HG03342 (cell line): ENCODE results near the gene STX19.

Source experiments
- ATAC-seq: cut with Tn5 transposase; IDR thresholded peaks from one replicate; pipeline ENCODE4 v1.9.1; 2021; ENCODE audit warnings: mild to moderate bottlenecking, moderate library complexity; ENCODE audit not compliant: unreplicated experiment

STX19 gene

GRCh38 chr3:94036909-94037507 is 8.6 kb upstream of the STX19 start:
- ATAC-seq, result peak; percentile 85

- no peak for ATAC-seq
Observed at GRCh38 chr3:94026623-94027022, 1.8 kb downstream of the STX19 start.

- no peak for ATAC-seq
Observed at GRCh38 chr3:94024385-94024784, 4.0 kb downstream of the STX19 start.

GRCh38 chr3:94020293-94020692 is 8.1 kb downstream of the STX19 start:
- ATAC-seq, result no peak

DNA sequence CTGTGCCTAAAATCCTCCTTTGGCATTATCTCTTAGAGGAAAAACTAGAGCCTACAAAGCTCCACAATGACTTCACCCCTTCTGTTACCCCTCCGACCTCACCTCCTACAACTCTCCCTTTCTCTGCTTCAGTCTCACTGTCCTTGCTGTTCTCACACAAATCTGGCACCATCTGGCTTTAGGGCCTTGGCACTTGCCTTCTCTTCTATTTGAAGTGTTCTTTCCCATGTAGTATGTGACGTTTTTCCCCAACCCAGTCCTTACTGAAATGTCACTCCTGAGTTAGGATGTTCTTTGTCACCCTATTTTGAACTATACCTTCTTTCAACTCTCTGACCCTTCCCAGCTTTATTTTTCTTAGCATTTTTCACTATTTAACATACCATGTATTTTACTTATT is 8.7 kb downstream of the STX19 start:
- no peak for ATAC-seq

- ATAC-seq, result no peak
Observed at GRCh38 chr3:94015025-94015424, 13.4 kb downstream of the STX19 start.

DNA sequence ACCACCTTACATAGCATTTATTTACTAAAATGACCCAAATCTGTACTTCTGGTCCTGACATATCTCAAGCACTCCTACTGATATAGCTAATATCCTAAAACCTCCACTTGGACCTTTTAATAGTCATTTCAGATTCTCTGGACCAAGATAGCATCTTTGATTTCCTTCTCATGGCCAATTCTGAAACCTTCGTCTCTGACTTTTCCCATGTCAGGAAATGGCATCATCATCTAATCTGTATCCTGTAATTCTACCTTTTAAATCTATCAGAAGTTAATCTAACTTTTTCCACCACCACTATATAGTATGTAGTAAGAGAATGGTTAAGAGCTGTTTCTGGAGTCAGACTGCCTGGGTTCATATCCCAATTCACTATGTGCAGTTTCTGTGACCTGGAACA is 16.2 kb downstream of the STX19 start:
- ATAC-seq, result no peak

DNA sequence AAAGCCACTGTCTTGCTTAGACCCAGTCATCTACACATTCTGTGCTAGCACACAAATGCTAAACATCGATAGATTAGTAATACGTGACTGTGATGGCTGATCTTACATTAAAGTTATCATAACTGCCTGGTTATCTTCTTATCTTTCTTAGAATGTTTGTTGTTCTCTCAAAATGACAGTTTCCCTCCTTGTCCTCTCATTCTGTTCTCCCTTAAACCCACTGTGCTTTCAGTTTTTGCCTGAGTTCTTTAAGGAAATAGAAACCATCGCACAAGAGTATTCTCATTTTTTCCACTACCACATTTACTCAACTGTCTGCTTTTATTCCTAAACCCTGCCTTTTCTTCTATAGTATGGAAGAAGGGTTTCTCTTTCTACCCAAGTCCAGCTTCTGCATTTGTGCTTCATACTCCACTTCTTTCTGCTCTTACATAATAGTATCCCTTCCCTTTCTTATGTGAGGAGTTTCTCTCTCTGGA is 17.1 kb downstream of the STX19 start:
- no peak for ATAC-seq

- no peak for ATAC-seq
Observed at GRCh38 chr3:94009608-94010007, 18.8 kb downstream of the STX19 start.

GRCh38 chr3:94008253-94008652 is 20.1 kb downstream of the STX19 start:
- ATAC-seq, result no peak

DNA sequence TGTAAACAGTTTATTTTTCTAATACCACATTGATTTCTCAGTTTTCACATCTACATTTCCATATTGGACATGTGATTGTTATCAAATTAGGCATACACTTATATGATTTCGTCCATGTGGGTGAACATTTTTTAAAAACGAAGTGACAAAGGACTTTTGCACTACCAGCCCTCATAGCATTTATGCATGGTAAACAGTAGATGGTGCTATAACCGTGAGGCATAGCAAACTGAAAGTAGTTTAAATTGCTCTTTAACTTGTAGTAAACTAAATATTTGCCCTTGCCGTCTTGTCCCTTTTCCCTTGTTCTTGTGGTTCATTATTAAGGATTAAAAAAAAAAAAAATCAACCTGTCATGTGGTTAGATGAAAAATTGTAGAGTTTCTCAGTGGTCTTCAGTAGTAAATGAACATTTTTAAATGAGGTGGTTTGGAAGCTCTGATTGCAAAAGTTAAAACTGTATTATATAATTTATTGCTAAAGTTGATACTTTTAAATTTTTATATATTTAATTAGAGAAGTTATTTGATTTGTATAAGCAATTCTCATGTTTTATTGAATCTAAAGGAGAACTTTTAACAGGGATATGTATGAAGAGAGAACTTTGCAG is 24.0 kb downstream of the STX19 start:
- ATAC-seq, result peak; percentile 89

GRCh38 chr3:94001827-94002495 is 26.4 kb downstream of the STX19 start:
- no peak for ATAC-seq

- ATAC-seq, result no peak
Observed at GRCh38 chr3:94001191-94001590, 27.2 kb downstream of the STX19 start.

- no peak for ATAC-seq
Observed at GRCh38 chr3:93994056-93994455, 34.3 kb downstream of the STX19 start.

- ATAC-seq, result no peak
Observed at GRCh38 chr3:93992207-93992606, 36.2 kb downstream of the STX19 start.

- no peak for ATAC-seq
Observed at GRCh38 chr3:93991631-93992030, 36.8 kb downstream of the STX19 start.

- ATAC-seq, result no peak
Observed at GRCh38 chr3:93989241-93989640, 39.2 kb downstream of the STX19 start.

DNA sequence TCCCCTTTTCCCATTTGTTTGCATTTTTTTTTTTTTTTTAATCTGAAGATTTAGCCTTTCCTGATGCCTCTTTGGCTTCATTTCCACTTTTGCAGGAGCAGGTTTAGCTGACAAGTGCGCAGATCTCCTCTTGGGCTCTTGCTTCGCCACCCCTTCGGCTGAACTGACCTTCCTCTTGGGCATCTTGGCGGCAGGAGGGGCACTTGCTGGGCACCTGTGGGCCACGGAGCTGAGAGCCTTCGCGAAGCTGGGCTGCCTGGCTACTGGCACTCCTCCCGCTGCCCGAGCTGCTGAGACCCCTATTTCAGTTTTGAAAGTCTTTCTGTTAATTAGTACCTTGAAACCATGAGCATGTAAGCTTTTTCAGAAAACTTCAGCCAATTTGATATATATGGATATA is 39.6 kb downstream of the STX19 start:
- no peak for ATAC-seq

GRCh38 chr3:93988283-93988682 is 40.1 kb downstream of the STX19 start:
- ATAC-seq, result no peak

DNA sequence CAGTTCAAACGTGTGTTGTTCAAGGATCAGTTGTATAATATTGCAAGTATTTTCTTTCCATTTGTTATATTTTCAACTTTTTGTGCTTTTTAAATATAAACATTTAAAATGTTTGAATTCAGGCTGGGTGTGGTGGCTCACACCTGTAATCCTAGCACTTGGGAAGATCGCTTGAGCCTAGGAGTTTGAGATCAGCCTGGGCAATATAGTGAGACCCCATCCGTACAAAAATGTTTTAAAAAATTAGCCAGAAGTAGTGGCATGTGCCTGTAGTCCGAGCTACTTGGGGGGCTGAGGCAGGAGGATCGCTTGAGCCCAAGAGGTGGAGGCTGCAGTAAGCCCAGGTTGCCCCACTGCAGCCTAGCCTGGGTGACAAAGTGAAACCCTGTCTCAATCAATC is 43.8 kb downstream of the STX19 start:
- ATAC-seq, result no peak

- ATAC-seq, result no peak
Observed at GRCh38 chr3:93983408-93983807, 45.0 kb downstream of the STX19 start.

GRCh38 chr3:93981649-93982048 is 46.7 kb downstream of the STX19 start:
- no peak for ATAC-seq
